Ishikawa (cell line): Measurements from ENCODE around the gene MCUB.

Experiments used
- CEBPB ChIP-seq: IDR thresholded peaks from 2 replicates; pipeline ENCODE4 v1.6.1; 2012
- EP300 ChIP-seq: IDR thresholded peaks from 2 replicates; pipeline ENCODE4 v1.6.1; 2012; ENCODE audit warnings: borderline replicate concordance
- FOXM1 ChIP-seq: IDR thresholded peaks from 2 replicates; pipeline ENCODE4 v1.6.1; 2012; ENCODE audit warnings: low read depth, borderline replicate concordance
- NFIC ChIP-seq: IDR thresholded peaks from 2 replicates; pipeline ENCODE4 v1.6.1; 2012
- RAD21 ChIP-seq: IDR thresholded peaks from 2 replicates; pipeline ENCODE4 v1.6.1; 2012; ENCODE audit warnings: low read depth
- TAF1 ChIP-seq: IDR thresholded peaks from 2 replicates; pipeline ENCODE4 v1.6.1; 2012; ENCODE audit warnings: low read depth, mild to moderate bottlenecking
- TEAD4 ChIP-seq: IDR thresholded peaks from 2 replicates; pipeline ENCODE4 v1.6.1; 2012
- YY1 ChIP-seq: IDR thresholded peaks from 2 replicates; pipeline ENCODE4 v1.6.1; 2012; ENCODE audit warnings: low read depth
- TF ChIP-seq, protein P1 (sequence below): IDR thresholded peaks from 2 replicates; pipeline ENCODE4 v1.6.1; 2012
- TF ChIP-seq, protein P2 (sequence below): IDR thresholded peaks from 2 replicates; pipeline ENCODE4 v1.6.1; 2012
- TF ChIP-seq, protein P3 (sequence below): IDR thresholded peaks from 2 replicates; pipeline ENCODE4 v1.6.1; 2012; ENCODE audit warnings: low read depth, mild to moderate bottlenecking

DNA sequence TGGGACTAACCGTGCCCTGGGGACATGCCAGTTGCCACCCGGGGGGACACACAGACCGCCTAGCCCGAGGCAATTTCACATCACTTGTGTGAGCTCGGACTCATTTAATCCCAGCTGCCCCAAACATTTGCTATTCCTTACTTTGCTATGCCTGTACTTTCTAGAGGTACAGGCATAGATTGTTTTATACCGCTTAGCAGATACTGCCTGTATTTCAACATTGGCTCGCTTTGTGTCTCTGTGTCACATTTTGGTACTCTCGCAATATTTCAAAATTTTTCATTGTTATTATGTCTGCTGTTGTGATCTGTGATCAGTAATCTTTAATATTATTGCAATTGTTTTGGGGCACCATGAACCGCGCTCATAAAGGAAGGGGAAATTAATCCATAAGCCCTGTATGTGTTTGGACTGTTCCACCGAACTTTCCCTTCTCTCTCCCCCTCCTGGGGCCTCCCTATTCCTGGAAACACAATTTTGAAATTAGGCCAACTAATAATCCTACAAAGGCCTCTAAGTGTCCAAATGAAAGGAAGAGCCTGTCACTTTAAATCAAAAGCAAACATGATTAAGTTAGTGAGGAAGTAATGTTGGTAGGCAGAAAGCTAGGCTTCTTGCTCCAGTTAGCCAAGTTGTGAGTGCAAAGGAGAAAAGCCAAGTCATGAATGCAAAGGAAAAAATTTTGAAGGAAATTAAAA, 143.8 kb downstream of the MCUB start:
- TF ChIP-seq TAF1 = no peak
- TF ChIP-seq, protein P1, sequence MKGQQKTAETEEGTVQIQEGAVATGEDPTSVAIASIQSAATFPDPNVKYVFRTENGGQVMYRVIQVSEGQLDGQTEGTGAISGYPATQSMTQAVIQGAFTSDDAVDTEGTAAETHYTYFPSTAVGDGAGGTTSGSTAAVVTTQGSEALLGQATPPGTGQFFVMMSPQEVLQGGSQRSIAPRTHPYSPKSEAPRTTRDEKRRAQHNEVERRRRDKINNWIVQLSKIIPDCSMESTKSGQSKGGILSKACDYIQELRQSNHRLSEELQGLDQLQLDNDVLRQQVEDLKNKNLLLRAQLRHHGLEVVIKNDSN = no peak
- TF ChIP-seq CEBPB = no peak
- no peak for TF ChIP-seq EP300
- TF ChIP-seq, protein P2, sequence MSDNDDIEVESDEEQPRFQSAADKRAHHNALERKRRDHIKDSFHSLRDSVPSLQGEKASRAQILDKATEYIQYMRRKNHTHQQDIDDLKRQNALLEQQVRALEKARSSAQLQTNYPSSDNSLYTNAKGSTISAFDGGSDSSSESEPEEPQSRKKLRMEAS = no peak
- no peak for TF ChIP-seq FOXM1
- TF ChIP-seq TEAD4 = no peak
- TF ChIP-seq, protein P3, sequence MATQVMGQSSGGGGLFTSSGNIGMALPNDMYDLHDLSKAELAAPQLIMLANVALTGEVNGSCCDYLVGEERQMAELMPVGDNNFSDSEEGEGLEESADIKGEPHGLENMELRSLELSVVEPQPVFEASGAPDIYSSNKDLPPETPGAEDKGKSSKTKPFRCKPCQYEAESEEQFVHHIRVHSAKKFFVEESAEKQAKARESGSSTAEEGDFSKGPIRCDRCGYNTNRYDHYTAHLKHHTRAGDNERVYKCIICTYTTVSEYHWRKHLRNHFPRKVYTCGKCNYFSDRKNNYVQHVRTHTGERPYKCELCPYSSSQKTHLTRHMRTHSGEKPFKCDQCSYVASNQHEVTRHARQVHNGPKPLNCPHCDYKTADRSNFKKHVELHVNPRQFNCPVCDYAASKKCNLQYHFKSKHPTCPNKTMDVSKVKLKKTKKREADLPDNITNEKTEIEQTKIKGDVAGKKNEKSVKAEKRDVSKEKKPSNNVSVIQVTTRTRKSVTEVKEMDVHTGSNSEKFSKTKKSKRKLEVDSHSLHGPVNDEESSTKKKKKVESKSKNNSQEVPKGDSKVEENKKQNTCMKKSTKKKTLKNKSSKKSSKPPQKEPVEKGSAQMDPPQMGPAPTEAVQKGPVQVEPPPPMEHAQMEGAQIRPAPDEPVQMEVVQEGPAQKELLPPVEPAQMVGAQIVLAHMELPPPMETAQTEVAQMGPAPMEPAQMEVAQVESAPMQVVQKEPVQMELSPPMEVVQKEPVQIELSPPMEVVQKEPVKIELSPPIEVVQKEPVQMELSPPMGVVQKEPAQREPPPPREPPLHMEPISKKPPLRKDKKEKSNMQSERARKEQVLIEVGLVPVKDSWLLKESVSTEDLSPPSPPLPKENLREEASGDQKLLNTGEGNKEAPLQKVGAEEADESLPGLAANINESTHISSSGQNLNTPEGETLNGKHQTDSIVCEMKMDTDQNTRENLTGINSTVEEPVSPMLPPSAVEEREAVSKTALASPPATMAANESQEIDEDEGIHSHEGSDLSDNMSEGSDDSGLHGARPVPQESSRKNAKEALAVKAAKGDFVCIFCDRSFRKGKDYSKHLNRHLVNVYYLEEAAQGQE = no peak
- no peak for TF ChIP-seq RAD21
- TF ChIP-seq NFIC = no peak
- no peak for TF ChIP-seq YY1
